Measurements from ENCODE around the gene JPH4.
"Not testable (repeated sequence)": the region's sequence is repeated elsewhere in the genome, so short reads cannot be mapped to it uniquely, and the experiment has no call there.

Gene JPH4

GRCh38 chr14:23608454-23608853 is 29.9 kb upstream of the JPH4 start:
- DNase-seq, result no peak

DNA sequence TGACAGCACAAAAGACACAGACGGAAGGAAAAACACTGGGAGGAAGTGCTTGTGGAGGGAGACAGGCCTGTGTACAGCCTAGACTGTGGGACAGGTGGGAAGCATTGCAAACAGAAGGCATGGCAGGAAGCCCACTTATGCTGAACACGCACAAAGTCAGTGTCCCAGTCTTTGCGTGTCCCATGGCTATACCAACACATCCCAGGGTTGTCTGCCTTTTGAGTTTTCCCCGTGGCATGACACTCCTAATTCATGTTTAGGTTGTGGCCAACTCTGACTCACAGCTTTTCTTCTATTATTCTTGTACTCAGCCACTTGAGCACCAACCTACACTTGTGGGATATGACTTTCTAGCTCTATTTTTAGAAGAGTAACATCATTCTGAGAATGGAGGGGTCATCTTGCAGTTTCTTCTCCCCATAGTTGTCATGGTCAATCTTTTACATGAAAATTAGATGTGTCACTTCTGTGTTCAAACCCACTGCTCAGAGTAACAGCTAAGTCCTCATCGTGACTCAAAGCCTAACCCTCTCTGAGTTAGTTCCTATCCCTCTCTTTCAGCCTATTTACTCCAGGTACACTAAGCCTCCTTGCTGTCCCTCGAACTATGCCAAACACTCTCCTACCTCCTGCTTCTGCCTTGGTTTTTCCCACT is 27.5 kb upstream of the JPH4 start:
- no peak for DNase-seq

GRCh38 chr14:23604675-23605170 is 26.1 kb upstream of the JPH4 start:
- DNase-seq, result no peak

- no peak for DNase-seq
Measured at GRCh38 chr14:23604148-23604547, 25.6 kb upstream of the JPH4 start.

GRCh38 chr14:23603103-23603502 is 24.5 kb upstream of the JPH4 start:
- no peak for DNase-seq

DNA sequence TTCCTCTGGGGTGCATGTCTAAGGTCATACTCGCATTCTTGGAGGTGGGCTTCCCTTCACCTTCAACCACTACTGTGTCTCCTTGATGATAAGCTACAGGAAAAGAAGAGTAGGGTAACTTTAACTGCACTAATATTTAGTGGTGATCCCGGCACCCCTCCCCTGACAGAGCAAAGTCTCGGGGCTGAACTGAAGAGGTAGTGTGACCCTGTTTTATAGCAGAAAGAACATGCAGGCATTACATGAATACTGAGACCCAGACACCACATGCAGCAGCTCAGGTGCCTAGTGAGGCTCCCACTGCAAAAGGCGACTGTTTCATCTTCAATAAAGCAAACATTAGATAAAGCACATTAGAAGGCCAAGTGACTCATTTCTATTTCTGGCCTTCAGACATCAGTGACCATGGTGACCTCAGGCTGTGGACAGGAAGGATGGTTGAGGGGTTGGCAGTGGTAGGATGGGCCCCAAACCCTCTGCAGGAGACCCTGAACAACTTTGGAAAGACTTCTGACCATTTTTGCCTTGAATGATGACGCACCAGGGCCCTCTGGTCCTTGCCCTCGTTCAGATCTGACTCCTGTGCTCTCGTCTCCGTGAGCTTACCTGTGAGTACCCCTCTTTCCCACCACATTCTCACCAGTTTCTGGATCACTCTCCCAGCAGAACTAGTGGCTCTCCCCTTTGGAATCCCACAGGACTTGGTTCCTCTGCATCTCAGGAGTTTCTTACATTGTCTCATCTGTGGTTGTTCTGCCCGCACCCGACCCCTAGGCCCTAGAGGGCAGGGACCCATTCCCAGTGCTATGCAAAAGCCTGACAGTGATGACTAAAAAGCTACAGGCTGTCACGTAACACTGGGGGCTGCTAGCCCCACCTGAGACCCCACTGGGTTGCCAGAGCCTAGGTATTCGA is 23.8 kb upstream of the JPH4 start:
- no peak for DNase-seq

- no peak for DNase-seq
Measured at GRCh38 chr14:23601845-23602180, 23.2 kb upstream of the JPH4 start.

- DNase-seq, result no peak
Measured at GRCh38 chr14:23601424-23601823, 22.8 kb upstream of the JPH4 start.

DNA sequence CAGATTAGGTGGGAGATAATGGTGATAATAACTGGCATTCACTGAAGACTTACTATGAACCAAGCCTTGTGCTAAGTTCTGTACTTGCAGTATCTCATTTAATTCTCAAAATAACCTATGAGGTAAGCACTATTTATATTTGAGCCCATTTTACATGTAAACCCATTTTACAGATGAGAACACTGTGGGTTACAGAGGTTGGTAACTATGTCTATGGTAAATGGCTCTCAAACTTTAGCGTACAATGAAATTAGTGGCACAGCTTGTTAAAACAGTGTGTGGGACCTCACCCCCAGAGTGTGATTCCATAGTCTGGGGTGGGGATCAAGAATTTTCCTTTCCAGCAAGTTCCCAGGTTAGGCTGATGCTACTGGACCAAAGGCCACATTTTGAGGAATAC is 22.2 kb upstream of the JPH4 start:
- no peak for DNase-seq

DNA sequence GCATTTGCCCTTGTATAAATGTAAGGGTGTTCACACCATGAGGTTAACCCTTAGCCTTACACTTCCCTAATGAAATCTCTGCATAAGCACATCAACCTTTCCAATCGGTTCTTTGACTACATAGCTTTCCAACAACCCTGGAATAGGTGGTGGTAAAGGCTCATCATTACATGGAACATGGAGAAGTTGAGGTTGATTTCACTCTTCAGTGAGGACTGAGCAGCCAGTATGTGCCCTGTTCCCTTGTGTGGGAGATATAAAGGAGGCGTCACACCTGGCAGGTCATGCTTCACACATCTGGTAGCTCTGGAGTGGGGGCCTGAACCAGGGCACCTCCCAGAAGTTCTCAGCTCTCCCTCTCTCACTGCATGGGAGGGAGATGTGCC is 21.7 kb upstream of the JPH4 start:
- no peak for DNase-seq

DNA sequence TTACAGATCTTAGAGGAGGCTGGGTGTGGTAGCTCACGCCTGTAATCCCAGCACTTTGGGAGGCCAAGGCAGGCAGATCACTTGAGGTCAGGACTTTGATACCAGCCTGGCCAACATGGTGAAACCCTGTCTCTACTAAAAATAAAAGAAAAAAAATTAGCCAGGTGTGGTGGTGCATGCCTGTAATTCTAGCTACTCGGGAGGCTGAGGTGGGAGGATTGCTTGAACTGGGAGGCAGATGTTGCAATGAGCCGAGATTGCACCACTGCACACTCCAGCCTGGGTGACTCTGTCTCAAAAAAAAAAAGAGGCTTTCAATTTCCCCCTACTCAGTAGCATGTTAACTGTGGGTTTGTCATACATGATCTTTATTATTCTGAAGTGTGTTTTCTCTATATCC is 15.6 kb upstream of the JPH4 start:
- not testable (repeated sequence) for DNase-seq

DNA sequence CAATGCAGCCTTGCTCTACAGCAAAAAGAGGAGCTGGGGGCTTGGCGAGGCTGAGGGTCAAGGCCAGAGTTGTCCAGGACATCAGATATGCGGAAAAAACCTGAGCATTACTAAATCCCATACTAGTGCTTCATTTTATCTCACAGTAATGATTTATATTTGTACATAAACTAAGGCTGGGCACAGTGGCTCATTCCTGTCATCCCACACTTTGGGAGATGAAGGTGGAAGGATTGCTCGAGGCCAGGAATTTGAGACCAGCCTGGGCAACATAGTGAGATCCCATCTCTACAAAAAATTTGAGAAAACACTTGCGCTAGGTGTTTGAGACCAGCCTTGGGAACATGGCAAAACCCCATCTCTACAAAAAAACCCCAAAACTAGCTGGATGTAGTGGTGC is 11.6 kb upstream of the JPH4 start:
- DNase-seq, result no peak

GRCh38 chr14:23589606-23590005 is 11.0 kb upstream of the JPH4 start:
- DNase-seq, result no peak

- DNase-seq, result peak; percentile 91
Measured at GRCh38 chr14:23588884-23589598, 10.5 kb upstream of the JPH4 start.

GRCh38 chr14:23584527-23585203 is 6.1 kb upstream of the JPH4 start:
- DNase-seq, result not testable (repeated sequence)

DNA sequence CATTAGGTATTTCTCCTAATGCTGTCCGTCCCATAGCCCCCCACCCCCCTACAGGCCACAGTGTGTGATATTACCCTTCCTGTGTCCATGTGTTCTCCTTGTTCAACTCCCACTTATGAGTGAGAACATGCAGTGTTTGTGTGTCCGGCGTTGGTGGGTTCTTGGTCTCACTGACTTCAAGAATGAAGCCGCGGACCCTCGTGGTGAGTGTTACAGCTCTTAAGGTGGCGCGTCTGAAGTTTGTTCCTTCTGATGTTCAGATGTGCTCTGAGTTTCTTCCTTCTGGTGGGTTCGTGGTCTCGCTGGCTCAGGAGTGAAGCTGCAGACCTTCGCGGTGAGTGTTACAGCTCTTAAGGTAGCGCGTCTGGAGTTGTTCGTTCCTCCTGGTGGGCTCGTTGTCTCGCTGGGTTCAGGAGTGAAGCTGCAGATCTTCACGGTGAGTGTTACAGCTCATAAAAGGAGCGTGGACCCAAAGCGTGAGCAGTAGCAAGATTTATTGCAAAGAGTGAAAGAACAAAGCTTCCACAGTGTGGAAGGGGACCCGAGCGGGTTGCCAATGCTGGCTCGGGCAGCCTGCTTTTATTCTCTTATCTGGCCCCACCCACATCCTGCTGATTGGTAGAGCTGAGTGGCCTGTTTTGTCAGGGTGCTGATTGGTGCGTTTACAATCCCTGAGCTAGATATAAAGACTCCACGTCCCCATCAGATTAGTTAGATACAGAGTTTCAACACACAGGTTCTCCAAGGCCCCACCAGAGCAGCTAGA is 5.4 kb upstream of the JPH4 start:
- not testable (repeated sequence) for DNase-seq

GRCh38 chr14:23582906-23583760 is 4.5 kb upstream of the JPH4 start:
- no peak for DNase-seq

GRCh38 chr14:23580948-23581281 is 2.3 kb upstream of the JPH4 start:
- no peak for DNase-seq

DNA sequence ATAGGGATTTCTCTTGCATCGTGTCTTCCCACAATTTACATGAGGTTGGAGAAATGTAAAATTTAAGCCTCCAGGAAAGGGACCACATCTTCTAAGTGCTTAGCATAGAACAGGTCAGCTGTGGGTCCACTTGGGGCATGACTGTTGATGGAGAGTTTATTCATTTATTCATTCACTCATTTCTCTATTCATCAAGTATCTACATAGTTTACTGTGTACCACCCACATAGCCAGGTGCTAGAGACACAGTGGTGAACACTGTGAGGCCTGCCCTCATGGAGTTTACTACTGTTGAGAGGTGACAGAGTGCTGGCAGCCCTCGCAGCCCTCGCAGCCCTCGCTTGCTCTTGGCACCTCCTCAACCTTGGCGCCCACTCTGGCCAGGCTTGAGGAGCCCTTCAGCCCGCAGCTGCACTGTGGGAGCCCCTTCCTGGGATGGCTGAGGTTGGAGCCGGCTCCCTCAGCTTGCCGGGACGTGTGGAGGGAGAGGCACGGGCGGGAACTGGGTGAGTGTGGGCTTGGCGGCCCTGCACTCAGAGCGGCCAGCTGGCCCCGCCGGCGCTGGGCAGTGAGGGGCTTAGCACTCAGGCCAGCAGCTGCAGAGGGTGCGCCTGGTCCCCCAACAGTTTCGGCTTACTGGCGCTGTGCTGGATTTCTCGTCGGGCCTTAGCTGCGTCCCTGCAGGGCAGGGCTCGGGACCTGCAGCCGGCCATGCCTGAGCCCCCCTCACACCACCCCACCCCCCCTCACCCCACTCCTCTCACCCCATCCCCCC is 1.7 kb upstream of the JPH4 start:
- DNase-seq, result no peak

DNA sequence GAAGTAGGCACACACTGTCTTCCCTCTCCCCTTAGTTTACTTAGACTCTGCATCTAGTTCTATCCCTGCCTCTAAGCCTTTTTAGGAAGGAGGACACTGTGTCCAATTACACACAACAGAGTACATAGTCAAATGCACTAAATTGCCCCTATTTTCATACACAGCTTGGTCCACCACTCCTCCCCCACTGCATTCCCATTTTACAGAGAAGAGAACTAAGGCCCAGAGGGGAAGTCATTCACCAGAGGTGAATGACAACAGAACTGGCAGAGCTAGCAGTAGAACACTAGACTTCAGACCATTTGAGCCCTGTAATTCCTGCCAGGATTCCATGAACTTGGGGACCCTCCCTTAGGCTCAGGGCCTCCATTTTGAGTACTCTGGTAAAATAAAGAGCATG is 1.1 kb upstream of the JPH4 start:
- no peak for DNase-seq

GRCh38 chr14:23579311-23579630 is 681 bp upstream of the JPH4 start:
- DNase-seq, result no peak
